ENCODE measurements around the gene FICD.

Gene FICD

DNA sequence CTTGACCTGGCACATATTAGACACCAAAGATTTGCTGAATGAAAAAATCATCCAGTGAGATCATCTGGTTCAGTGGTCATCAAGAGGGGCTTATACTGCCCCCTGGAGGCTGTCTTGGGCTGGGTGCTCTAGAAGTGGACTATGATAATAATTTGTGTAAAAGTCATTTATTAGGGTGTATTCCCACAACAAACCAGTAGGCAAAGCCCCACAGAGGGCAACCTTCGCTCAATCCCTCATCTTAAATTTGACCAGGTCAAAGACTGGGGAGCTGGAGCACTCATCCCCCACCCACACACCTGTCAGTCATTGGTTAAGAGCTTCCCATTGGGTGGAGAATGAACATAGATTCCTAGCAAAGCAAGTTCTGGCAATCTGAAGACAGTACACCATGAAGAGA, 20.0 kb upstream of the FICD start:
- TF ChIP-seq RAD21 (IDR thresholded peaks at IDR 0.05; ENCODE audit: low read depth), result peak; percentile 69
- no peak for TF ChIP-seq TAF1 (IDR thresholded peaks at IDR 0.05; ENCODE audit: low read depth)
- TF ChIP-seq, protein P1, sequence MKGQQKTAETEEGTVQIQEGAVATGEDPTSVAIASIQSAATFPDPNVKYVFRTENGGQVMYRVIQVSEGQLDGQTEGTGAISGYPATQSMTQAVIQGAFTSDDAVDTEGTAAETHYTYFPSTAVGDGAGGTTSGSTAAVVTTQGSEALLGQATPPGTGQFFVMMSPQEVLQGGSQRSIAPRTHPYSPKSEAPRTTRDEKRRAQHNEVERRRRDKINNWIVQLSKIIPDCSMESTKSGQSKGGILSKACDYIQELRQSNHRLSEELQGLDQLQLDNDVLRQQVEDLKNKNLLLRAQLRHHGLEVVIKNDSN (IDR thresholded peaks at IDR 0.05), result no peak
- TF ChIP-seq NFIC (IDR thresholded peaks at IDR 0.05), result no peak

DNA sequence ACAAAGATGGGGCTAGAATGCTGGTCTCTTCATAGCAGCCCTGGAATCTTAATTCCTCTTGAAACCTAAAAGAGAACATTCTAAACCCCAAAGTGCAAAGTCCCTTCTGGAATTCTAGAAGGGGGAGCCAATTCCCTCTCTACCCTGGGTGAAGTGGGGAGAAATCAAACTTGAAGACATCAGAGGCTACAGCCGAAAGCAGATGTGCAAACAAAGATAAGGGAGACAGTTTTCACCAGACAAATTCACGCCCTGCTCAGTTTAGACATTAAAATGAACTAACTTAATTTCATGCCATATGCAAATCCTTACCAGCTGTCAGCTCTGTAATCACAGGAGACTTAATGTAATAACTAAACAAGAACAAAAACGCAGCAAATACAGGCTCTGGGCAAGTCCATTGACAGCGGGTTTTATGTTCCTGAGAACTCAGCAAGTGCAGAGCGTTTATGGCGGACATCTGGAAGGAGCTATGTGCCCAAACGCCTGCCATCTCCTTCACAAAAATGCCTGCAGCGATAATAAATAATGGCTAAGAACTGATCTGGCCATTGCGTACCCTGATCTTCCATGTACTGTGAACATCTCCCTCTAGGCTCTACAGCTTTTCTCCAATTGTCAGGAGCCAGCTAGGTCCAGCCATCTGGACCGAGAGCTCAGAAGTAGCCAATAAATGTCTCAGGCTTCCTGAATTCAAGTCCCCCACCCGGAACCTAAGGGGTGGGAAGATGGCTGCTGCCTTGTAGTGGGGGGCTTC, 19.1 kb upstream of the FICD start:
- TF ChIP-seq, protein P1 (IDR thresholded peaks at IDR 0.05), result no peak
- TF ChIP-seq TAF1 (IDR thresholded peaks at IDR 0.05; ENCODE audit: low read depth), result no peak

DNA sequence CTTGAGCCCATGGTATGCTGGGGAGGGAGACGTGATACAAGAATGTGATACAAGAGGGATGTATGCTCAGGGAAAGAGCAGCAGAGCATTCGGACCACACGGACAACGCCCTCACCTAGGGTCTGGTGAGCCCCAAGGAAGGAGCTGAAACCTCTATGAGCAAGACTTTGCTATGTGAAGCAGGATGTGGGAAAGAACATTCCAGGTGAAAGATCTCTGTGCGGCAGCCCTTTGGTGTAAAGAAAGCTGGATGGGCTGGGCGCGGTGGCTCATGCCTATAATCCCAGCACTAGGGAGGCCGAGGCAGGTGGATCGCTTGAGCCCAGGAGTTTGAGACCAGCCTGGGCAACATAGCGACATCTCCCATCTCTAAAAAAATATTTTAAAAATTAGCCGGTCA, 16.9 kb upstream of the FICD start:
- TF ChIP-seq CREB1 (IDR thresholded peaks at IDR 0.05; ENCODE audit: low read depth) (no peak), TEAD4 (IDR thresholded peaks at IDR 0.05) (no peak)

DNA sequence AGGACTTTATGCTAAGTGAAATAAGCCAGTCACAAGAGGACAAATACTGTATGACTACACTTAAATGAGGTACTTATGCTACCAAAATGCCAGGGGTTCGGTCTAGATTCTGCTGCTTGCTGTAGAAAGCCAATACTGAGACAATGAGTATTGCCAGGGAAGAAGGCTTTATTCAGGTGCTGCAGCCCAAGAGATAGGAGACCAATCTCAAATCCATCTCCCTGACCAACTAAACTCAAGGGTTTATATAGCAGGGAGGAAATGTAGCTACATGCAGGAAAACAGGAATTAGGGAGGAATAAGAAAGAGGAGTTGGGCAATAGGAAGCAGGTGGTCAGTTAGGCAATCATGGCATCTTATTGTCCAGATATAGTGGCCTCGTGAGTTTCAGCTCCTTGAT, 12.2 kb upstream of the FICD start:
- no peak for TF ChIP-seq EP300 (IDR thresholded peaks at IDR 0.05; ENCODE audit: borderline replicate concordance)
- TF ChIP-seq RAD21 (IDR thresholded peaks at IDR 0.05; ENCODE audit: low read depth), result no peak
- TF ChIP-seq EGR1 (IDR thresholded peaks at IDR 0.05), result no peak
- TF ChIP-seq, protein P2, sequence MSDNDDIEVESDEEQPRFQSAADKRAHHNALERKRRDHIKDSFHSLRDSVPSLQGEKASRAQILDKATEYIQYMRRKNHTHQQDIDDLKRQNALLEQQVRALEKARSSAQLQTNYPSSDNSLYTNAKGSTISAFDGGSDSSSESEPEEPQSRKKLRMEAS (IDR thresholded peaks at IDR 0.05), result no peak
- TF ChIP-seq, protein P1 (IDR thresholded peaks at IDR 0.05), result no peak
- no peak for TF ChIP-seq ZBTB7A (IDR thresholded peaks at IDR 0.05; ENCODE audit: low read depth)
- TF ChIP-seq CEBPB (IDR thresholded peaks at IDR 0.05), result no peak
- no peak for TF ChIP-seq CREB1 (IDR thresholded peaks at IDR 0.05; ENCODE audit: low read depth)
- no peak for TF ChIP-seq TEAD4 (IDR thresholded peaks at IDR 0.05)
- no peak for TF ChIP-seq FOXM1 (IDR thresholded peaks at IDR 0.05; ENCODE audit: borderline replicate concordance, low read depth)
- TF ChIP-seq YY1 (IDR thresholded peaks at IDR 0.05; ENCODE audit: low read depth), result no peak
- no peak for TF ChIP-seq NFIC (IDR thresholded peaks at IDR 0.05)
- TF ChIP-seq, protein P3, sequence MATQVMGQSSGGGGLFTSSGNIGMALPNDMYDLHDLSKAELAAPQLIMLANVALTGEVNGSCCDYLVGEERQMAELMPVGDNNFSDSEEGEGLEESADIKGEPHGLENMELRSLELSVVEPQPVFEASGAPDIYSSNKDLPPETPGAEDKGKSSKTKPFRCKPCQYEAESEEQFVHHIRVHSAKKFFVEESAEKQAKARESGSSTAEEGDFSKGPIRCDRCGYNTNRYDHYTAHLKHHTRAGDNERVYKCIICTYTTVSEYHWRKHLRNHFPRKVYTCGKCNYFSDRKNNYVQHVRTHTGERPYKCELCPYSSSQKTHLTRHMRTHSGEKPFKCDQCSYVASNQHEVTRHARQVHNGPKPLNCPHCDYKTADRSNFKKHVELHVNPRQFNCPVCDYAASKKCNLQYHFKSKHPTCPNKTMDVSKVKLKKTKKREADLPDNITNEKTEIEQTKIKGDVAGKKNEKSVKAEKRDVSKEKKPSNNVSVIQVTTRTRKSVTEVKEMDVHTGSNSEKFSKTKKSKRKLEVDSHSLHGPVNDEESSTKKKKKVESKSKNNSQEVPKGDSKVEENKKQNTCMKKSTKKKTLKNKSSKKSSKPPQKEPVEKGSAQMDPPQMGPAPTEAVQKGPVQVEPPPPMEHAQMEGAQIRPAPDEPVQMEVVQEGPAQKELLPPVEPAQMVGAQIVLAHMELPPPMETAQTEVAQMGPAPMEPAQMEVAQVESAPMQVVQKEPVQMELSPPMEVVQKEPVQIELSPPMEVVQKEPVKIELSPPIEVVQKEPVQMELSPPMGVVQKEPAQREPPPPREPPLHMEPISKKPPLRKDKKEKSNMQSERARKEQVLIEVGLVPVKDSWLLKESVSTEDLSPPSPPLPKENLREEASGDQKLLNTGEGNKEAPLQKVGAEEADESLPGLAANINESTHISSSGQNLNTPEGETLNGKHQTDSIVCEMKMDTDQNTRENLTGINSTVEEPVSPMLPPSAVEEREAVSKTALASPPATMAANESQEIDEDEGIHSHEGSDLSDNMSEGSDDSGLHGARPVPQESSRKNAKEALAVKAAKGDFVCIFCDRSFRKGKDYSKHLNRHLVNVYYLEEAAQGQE (IDR thresholded peaks at IDR 0.05; ENCODE audit: low read depth), result no peak
- TF ChIP-seq TCF12 (IDR thresholded peaks at IDR 0.05; ENCODE audit: low read depth), result no peak
- TF ChIP-seq TAF1 (IDR thresholded peaks at IDR 0.05; ENCODE audit: low read depth), result no peak

DNA sequence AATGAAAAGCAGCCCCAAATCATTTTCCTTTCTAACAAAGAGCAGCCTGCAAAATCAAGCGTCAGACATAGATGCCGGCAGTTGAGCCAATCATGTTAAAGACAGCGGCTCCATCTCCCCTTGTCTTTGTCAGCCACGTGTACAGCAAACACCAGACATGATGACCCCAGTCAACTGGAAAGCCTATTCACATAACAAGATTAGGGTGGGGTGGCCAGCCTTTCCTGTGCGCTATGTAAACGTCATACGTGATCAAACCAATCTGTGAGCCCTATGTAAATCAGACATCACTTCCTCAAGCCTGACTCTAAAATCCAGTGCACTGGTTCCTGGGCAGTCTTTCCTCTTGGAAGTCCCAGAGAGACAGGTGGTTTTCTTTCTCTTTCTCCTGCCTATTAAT, 9.9 kb upstream of the FICD start:
- TF ChIP-seq NFIC (IDR thresholded peaks at IDR 0.05) (no peak), TEAD4 (IDR thresholded peaks at IDR 0.05) (no peak), FOXM1 (IDR thresholded peaks at IDR 0.05; ENCODE audit: borderline replicate concordance, low read depth) (no peak), CEBPB (IDR thresholded peaks at IDR 0.05) (no peak), TAF1 (IDR thresholded peaks at IDR 0.05; ENCODE audit: low read depth) (no peak), EGR1 (IDR thresholded peaks at IDR 0.05) (no peak), CREB1 (IDR thresholded peaks at IDR 0.05; ENCODE audit: low read depth) (no peak), EP300 (IDR thresholded peaks at IDR 0.05; ENCODE audit: borderline replicate concordance) (no peak), RAD21 (IDR thresholded peaks at IDR 0.05; ENCODE audit: low read depth) (no peak), TCF12 (IDR thresholded peaks at IDR 0.05; ENCODE audit: low read depth) (no peak), ZBTB7A (IDR thresholded peaks at IDR 0.05; ENCODE audit: low read depth) (no peak), YY1 (IDR thresholded peaks at IDR 0.05; ENCODE audit: low read depth) (no peak)
- TF ChIP-seq, protein P3 (IDR thresholded peaks at IDR 0.05; ENCODE audit: low read depth), result no peak
- TF ChIP-seq, protein P2 (IDR thresholded peaks at IDR 0.05), result no peak
- TF ChIP-seq, protein P1 (IDR thresholded peaks at IDR 0.05), result no peak

All from Ishikawa (cell line).